KMS-11 (cell line): ENCODE data around the gene ARHGEF28.

ENCODE experiments used
- H2AFZ ChIP-seq: fragments of 200-600 bp; sonication (generic); 2 replicates; pipeline ENCODE4 v1.6.1; 2016; ENCODE audit warnings: antibody characterized with exemption, mixed run types, low read depth
- H3K27ac ChIP-seq: fragments of 200-600 bp; sonication (generic); 2 replicates; pipeline ENCODE4 v1.6.1; 2016; ENCODE audit warnings: mild to moderate bottlenecking, mixed run types
- H3K27me3 ChIP-seq: fragments of 200-600 bp; sonication (generic); 2 replicates; pipeline ENCODE4 v1.6.1; 2017; ENCODE audit warnings: mild to moderate bottlenecking, low read depth, mixed run types, moderate library complexity; ENCODE audit not compliant: insufficient read depth
- H3K36me3 ChIP-seq: fragments of 200-600 bp; sonication (generic); 2 replicates; pipeline ENCODE4 v1.6.1; 2017; ENCODE audit warnings: mild to moderate bottlenecking, mixed run types; ENCODE audit not compliant: insufficient read depth
- H3K4me1 ChIP-seq: fragments of 200-600 bp; sonication (generic); 2 replicates; pipeline ENCODE4 v1.6.1; 2016; ENCODE audit warnings: mild to moderate bottlenecking, low read depth, mixed run types; ENCODE audit not compliant: poor library complexity, severe bottlenecking
- H3K4me2 ChIP-seq: fragments of 200-600 bp; sonication (generic); 2 replicates; pipeline ENCODE4 v1.7.0; 2016; ENCODE audit warnings: mild to moderate bottlenecking, mixed run types
- H3K4me3 ChIP-seq: fragments of 200-600 bp; sonication (generic); IDR thresholded peaks from 2 replicates; pipeline ENCODE4 v1.6.1; 2017; ENCODE audit warnings: low read depth, low read length, mixed read lengths; ENCODE audit not compliant: insufficient read depth
- H3K79me2 ChIP-seq: fragments of 200-600 bp; sonication (generic); 2 replicates; pipeline ENCODE4 v1.6.1; 2016; ENCODE audit warnings: low read depth, mixed run types; ENCODE audit not compliant: insufficient read depth
- H3K9ac ChIP-seq: fragments of 200-600 bp; sonication (generic); 2 replicates; pipeline ENCODE4 v1.6.1; 2016; ENCODE audit warnings: mild to moderate bottlenecking, mixed run types
- H4K20me1 ChIP-seq: fragments of 200-600 bp; sonication (generic); 2 replicates; pipeline ENCODE4 v1.6.1; 2016; ENCODE audit warnings: mild to moderate bottlenecking, mixed run types; ENCODE audit not compliant: insufficient read depth
- TF ChIP-seq, protein P1 (sequence below): fragments of 200-600 bp; sonication (generic); conservative IDR thresholded peaks from 2 replicates; pipeline ENCODE4 v1.6.1; 2017; ENCODE audit warnings: low read depth, mild to moderate bottlenecking, antibody characterized with exemption, low read length, moderate library complexity, mixed read lengths

Gene ARHGEF28

DNA sequence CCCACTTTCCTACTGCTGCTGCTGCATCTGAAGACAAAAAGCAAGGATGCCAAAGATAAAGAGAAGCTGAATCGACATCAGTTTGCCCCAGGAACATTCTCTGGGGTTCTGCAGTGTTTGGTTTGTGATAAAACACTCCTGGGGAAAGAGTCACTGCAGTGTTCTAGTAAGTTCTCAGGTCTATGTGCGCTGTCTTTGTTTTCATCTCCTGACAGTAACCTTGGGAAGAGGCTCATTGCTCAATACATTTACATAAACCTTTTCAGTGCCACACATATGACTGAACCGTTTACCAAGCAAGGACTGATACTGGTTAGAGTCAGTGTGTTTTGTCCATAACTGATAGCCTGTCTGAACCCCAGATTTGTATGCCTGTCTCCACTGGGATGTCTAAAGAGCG lies 232.1 kb downstream of the ARHGEF28 start:
- H4K20me1 ChIP-seq, result no peaks in the 10 kb centered on the region
- H3K79me2 ChIP-seq, result no peaks in the 10 kb centered on the region
- TF ChIP-seq, protein P1, sequence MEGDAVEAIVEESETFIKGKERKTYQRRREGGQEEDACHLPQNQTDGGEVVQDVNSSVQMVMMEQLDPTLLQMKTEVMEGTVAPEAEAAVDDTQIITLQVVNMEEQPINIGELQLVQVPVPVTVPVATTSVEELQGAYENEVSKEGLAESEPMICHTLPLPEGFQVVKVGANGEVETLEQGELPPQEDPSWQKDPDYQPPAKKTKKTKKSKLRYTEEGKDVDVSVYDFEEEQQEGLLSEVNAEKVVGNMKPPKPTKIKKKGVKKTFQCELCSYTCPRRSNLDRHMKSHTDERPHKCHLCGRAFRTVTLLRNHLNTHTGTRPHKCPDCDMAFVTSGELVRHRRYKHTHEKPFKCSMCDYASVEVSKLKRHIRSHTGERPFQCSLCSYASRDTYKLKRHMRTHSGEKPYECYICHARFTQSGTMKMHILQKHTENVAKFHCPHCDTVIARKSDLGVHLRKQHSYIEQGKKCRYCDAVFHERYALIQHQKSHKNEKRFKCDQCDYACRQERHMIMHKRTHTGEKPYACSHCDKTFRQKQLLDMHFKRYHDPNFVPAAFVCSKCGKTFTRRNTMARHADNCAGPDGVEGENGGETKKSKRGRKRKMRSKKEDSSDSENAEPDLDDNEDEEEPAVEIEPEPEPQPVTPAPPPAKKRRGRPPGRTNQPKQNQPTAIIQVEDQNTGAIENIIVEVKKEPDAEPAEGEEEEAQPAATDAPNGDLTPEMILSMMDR, result no peak
- H3K4me2 ChIP-seq, result no peak overlapping the region
- no peak overlapping the region for H3K27ac ChIP-seq
- no peak overlapping the region for H3K4me3 ChIP-seq
- H3K4me1 ChIP-seq, result no peaks in the 10 kb centered on the region
- no peak overlapping the region for H2AFZ ChIP-seq
- no peaks in the 10 kb centered on the region for H3K27me3 ChIP-seq
- no peak overlapping the region for H3K9ac ChIP-seq
- H3K36me3 ChIP-seq, result no peaks in the 10 kb centered on the region

DNA sequence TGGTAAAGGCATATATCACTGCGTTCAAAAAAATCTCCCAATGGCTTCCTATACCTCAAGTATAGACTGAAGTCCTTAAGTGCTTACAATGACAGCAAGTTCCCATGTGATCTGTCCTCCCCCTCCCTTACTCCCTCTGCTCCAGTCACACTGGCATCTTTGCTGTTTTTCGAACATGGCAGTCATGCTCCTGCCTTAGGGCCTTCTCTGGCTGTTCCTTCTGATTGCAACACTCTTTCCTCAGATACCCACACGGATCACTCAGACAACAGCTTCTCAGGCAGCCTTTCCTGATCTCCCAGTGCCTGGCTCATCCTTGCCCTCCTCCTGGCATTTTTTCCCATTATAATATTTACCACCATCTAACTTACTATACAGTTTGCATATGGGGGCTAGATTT lies 232.8 kb downstream of the ARHGEF28 start:
- no peaks in the 10 kb centered on the region for H3K36me3 ChIP-seq
- no peak overlapping the region for H2AFZ ChIP-seq
- TF ChIP-seq, protein P1, result no peak
- H3K4me2 ChIP-seq, result no peak overlapping the region
- H3K9ac ChIP-seq, result no peak overlapping the region
- H3K4me1 ChIP-seq, result peaks cover 5% of the 10 kb centered on the region
- no peak overlapping the region for H3K27ac ChIP-seq
- no peaks in the 10 kb centered on the region for H4K20me1 ChIP-seq
- no peaks in the 10 kb centered on the region for H3K79me2 ChIP-seq
- no peaks in the 10 kb centered on the region for H3K27me3 ChIP-seq
- H3K4me3 ChIP-seq, result no peak overlapping the region

DNA sequence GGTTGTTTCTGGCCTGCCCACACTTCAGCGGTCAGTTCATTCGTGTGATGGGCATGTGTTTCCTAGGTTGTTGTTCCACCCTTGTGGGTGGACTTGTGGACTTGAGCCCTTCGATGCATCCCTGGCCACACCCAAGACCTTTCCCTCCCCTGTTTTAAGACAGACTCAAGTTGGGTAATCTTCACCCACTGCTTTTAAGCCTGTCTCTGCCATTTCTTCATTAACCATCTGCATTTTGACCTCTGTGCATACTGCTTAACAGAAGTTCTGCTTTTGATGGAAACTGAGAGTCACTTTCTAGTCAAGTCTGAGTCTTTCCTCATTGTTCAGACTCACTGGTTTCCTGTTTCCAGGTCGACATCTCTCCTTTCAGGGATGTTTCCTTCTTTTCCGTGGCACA lies 233.7 kb downstream of the ARHGEF28 start:
- Histone ChIP-seq H3K4me2 (no peak overlapping the region), H2AFZ (no peak overlapping the region), H3K79me2 (no peaks in the 10 kb centered on the region), H3K9ac (no peak overlapping the region), H3K4me1 (peaks cover 14% of the 10 kb centered on the region), H3K27me3 (no peaks in the 10 kb centered on the region), H4K20me1 (no peaks in the 10 kb centered on the region), H3K4me3 (no peak overlapping the region), H3K36me3 (no peaks in the 10 kb centered on the region), H3K27ac (no peak overlapping the region)
- TF ChIP-seq, protein P1, result no peak

DNA sequence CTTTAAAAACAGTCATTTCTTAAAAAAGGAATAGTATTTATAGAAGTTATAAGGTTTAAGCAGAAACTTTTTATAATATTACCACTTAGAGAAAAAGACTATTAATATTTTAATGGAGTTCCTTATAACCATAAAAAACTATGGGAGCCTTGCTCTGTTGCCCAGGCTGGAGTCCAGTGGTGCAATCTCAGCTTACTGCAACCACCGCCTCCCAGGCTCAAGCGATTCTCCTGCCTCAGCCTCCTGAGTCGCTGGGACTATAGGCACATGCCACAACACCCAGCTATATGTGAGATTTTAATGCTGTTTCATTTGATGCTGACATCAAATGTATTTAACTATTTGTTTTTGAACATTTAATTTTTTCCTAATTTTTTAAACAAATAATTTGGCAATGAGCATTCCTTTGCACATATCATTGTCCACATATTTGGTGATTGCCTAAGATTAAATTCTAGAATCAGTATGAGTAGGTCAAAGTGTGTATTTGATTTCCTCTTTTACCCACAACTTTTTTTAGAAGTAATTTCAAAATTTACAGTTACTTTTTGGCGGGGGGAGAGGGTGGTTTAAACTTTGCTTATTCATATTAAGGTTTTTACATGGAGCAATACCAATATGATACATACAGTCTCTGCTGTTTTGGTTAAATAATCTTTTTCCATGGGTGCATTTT lies 235.5 kb downstream of the ARHGEF28 start:
- Histone ChIP-seq H4K20me1 (no peaks in the 10 kb centered on the region), H3K4me2 (no peak overlapping the region), H3K4me3 (no peak overlapping the region), H3K4me1 (peaks cover 26% of the 10 kb centered on the region), H3K36me3 (no peaks in the 10 kb centered on the region), H2AFZ (no peak overlapping the region), H3K27ac (no peak overlapping the region), H3K9ac (no peak overlapping the region), H3K79me2 (no peaks in the 10 kb centered on the region), H3K27me3 (no peaks in the 10 kb centered on the region)
- TF ChIP-seq, protein P1, result no peak
